Neural cell (in vitro differentiated cells): Measurements from ENCODE around the gene MRPL23. TPM values are rescaled to one million over a fixed set of nuclear protein-coding genes. Genes with fewer than 3 reads are reported as not detected.

Experiments
- H2AFZ ChIP-seq: fragments of 200-600, 300-800 bp; sonication (generic), shearing (Covaris generic); 2 replicates; pipeline ENCODE4 v1.6.0; 2014; ENCODE audit warnings: low read depth, mild to moderate bottlenecking, antibody characterized with exemption, low read length, moderate library complexity
- H3F3A ChIP-seq: fragments of 200-600 bp; shearing (Covaris generic); 2 replicates; pipeline ENCODE4 v1.6.1; 2016; ENCODE audit warnings: mild to moderate bottlenecking, moderate library complexity, mixed read lengths, antibody characterized with exemption, low read length; ENCODE audit not compliant: insufficient read depth, poor library complexity, severe bottlenecking
- H3K27ac ChIP-seq: fragments of 200-600, 300-800 bp; sonication (generic), shearing (Covaris generic); 2 replicates; pipeline ENCODE4 v1.5.1; 2014; ENCODE audit warnings: mild to moderate bottlenecking, low read length, moderate library complexity
- H3K27me3 ChIP-seq: fragments of 300-800, 200-600 bp; sonication (generic), shearing (Covaris generic); 2 replicates; pipeline ENCODE4 v1.6.0; 2014; ENCODE audit warnings: mild to moderate bottlenecking, low read depth, low read length, moderate library complexity; ENCODE audit not compliant: insufficient read depth
- H3K36me3 ChIP-seq: fragments of 300-800, 200-600 bp; sonication (generic), shearing (Covaris generic); 2 replicates; pipeline ENCODE4 v1.5.1; 2014; ENCODE audit warnings: mild to moderate bottlenecking, antibody characterized with exemption, low read length, moderate library complexity; ENCODE audit not compliant: insufficient read depth
- H3K4me2 ChIP-seq: fragments of 300-800, 200-600 bp; sonication (generic), shearing (Covaris generic); 2 replicates; pipeline ENCODE4 v1.6.0; 2014; ENCODE audit warnings: mild to moderate bottlenecking, low read length
- H3K4me3 ChIP-seq: fragments of 300-800, 200-600 bp; sonication (generic), shearing (Covaris generic); 2 replicates; pipeline ENCODE4 v1.5.1; 2014; ENCODE audit warnings: mild to moderate bottlenecking, low read length, moderate library complexity
- H3K79me2 ChIP-seq: fragments of 200-600 bp; shearing (Covaris generic); replicated peaks from 2 replicates; pipeline ENCODE4 v1.6.0; 2014; ENCODE audit warnings: mild to moderate bottlenecking, low read length, moderate library complexity; ENCODE audit not compliant: insufficient read depth
- H3K9ac ChIP-seq: fragments of 300-800, 200-600 bp; sonication (generic), shearing (Covaris generic); 2 replicates; pipeline ENCODE4 v1.6.1; 2016; ENCODE audit warnings: mild to moderate bottlenecking, low read length, mixed read lengths
- H3K9me2 ChIP-seq: fragments of 200-600 bp; shearing (Covaris generic); 2 replicates; pipeline ENCODE4 v1.6.1; 2016; ENCODE audit warnings: mild to moderate bottlenecking, low read length, mixed read lengths; ENCODE audit not compliant: insufficient read depth
- H3K9me3 ChIP-seq: fragments of 200-600, 300-800 bp; sonication (generic), shearing (Covaris generic); 2 replicates; pipeline ENCODE4 v1.6.1; 2016; ENCODE audit warnings: mild to moderate bottlenecking, mixed run types, low read length, moderate library complexity, mixed read lengths
- H4K20me1 ChIP-seq: fragments of 200-600 bp; shearing (Covaris generic); 2 replicates; pipeline ENCODE4 v1.6.1; 2016; ENCODE audit warnings: mild to moderate bottlenecking, mixed run types; ENCODE audit not compliant: insufficient read depth
- EP300 ChIP-seq: fragments of 450-650 bp; conservative IDR thresholded peaks from 2 replicates; pipeline ENCODE4 v1.6.1; 2014; ENCODE audit warnings: antibody characterized with exemption, mild to moderate bottlenecking, moderate library complexity; ENCODE audit not compliant: poor library complexity, severe bottlenecking
- EZH2 ChIP-seq: fragments of 200-600, 300-800 bp; shearing (Covaris generic), sonication (generic); IDR thresholded peaks from 2 replicates; pipeline ENCODE4 v1.6.1; 2014; ENCODE audit warnings: antibody characterized with exemption, low read length, borderline replicate concordance, mild to moderate bottlenecking; ENCODE audit not compliant: insufficient read depth, poor library complexity, severe bottlenecking
- MXI1 ChIP-seq: fragments of 450-650 bp; conservative IDR thresholded peaks from 2 replicates; pipeline ENCODE4 v1.6.1; 2014; ENCODE audit warnings: antibody characterized with exemption, mild to moderate bottlenecking; ENCODE audit not compliant: poor library complexity, severe bottlenecking
- POLR2AphosphoS5 ChIP-seq: IDR thresholded peaks from 2 replicates; pipeline ENCODE4 v1.6.1; 2012
- RAD21 ChIP-seq: fragments of 450-650 bp; conservative IDR thresholded peaks from 2 replicates; pipeline ENCODE4 v1.6.1; 2014; ENCODE audit warnings: antibody characterized with exemption, mild to moderate bottlenecking, moderate library complexity
- SMC3 ChIP-seq: fragments of 450-650 bp; conservative IDR thresholded peaks from 2 replicates; pipeline ENCODE4 v1.6.1; 2014; ENCODE audit warnings: antibody characterized with exemption, mild to moderate bottlenecking, moderate library complexity; ENCODE audit not compliant: poor library complexity
- TAF1 ChIP-seq: IDR thresholded peaks from 2 replicates; pipeline ENCODE4 v1.6.1; 2012; ENCODE audit warnings: low read depth
- polyA plus RNA-seq: library from polyadenylated mRNA; depleted of rRNA; stranded (reverse); fragments of >200 nt; gene quantifications from 2 replicates; pipeline ENCODE4 v1.2.3, GENCODE V29; 2014
- TF ChIP-seq, protein P1 (sequence below): fragments of 450-650 bp; IDR thresholded peaks from 2 replicates; pipeline ENCODE4 v1.5.1; 2014; ENCODE audit warnings: antibody characterized with exemption, mild to moderate bottlenecking, moderate library complexity; ENCODE audit not compliant: poor library complexity, severe bottlenecking
- TF ChIP-seq, protein P2 (sequence below): IDR thresholded peaks from 2 replicates; pipeline ENCODE4 v1.6.1; 2012; ENCODE audit warnings: borderline replicate concordance

Gene MRPL23
- polyA plus RNA-seq, 1 donor from 2014 or later: 154 TPM

DNA sequence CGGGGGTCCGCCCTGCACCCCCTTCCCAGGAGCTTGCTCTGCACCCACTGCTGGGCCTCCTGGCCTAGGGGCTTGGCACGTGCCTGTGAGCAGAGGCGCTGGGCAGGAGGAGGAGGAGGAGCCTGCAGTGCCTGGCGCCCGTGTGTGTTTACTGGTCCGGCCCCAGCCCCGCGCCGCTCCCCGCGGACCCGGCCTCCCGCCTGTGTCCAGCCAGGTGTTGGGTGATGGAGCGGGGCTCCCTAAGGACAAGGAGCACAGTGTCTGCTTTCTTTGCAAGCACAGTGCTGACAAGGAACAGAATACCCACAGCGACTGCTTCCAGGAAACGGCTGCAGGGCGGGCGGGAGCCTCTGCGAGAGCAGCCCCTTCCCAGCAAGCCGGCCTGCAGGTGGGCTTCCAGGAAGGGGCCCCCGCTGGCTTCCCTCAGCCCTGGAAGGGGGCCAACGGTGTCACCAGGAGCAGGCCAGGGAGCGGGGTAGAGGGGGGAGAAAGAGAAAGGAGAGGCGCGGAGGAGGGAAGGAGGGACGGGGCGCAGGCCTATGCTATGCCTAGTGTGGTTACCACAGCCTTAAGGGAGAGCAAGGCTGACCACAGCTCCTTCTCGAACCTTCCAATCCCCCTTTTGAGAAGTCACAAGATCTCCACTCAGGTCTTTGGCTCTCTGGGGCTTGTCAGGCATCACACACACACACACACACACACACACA, 43.9 kb downstream of the MRPL23 start:
- no peaks in the 10 kb centered on the region for H3K36me3 ChIP-seq
- H4K20me1 ChIP-seq: no peaks in the 10 kb centered on the region
- no peaks in the 10 kb centered on the region for H3F3A ChIP-seq
- H3K9me2 ChIP-seq: no peaks in the 10 kb centered on the region
- H3K9ac ChIP-seq: no peak overlapping the region
- no peaks in the 10 kb centered on the region for H3K79me2 ChIP-seq
- no peak overlapping the region for H3K27ac ChIP-seq
- TF ChIP-seq EZH2 (no peak), RAD21 (no peak), TAF1 (no peak), EP300 (no peak), POLR2AphosphoS5 (no peak), MXI1 (no peak), SMC3 (no peak)
- TF ChIP-seq, protein P1, sequence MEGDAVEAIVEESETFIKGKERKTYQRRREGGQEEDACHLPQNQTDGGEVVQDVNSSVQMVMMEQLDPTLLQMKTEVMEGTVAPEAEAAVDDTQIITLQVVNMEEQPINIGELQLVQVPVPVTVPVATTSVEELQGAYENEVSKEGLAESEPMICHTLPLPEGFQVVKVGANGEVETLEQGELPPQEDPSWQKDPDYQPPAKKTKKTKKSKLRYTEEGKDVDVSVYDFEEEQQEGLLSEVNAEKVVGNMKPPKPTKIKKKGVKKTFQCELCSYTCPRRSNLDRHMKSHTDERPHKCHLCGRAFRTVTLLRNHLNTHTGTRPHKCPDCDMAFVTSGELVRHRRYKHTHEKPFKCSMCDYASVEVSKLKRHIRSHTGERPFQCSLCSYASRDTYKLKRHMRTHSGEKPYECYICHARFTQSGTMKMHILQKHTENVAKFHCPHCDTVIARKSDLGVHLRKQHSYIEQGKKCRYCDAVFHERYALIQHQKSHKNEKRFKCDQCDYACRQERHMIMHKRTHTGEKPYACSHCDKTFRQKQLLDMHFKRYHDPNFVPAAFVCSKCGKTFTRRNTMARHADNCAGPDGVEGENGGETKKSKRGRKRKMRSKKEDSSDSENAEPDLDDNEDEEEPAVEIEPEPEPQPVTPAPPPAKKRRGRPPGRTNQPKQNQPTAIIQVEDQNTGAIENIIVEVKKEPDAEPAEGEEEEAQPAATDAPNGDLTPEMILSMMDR: no peak
- TF ChIP-seq, protein P2, sequence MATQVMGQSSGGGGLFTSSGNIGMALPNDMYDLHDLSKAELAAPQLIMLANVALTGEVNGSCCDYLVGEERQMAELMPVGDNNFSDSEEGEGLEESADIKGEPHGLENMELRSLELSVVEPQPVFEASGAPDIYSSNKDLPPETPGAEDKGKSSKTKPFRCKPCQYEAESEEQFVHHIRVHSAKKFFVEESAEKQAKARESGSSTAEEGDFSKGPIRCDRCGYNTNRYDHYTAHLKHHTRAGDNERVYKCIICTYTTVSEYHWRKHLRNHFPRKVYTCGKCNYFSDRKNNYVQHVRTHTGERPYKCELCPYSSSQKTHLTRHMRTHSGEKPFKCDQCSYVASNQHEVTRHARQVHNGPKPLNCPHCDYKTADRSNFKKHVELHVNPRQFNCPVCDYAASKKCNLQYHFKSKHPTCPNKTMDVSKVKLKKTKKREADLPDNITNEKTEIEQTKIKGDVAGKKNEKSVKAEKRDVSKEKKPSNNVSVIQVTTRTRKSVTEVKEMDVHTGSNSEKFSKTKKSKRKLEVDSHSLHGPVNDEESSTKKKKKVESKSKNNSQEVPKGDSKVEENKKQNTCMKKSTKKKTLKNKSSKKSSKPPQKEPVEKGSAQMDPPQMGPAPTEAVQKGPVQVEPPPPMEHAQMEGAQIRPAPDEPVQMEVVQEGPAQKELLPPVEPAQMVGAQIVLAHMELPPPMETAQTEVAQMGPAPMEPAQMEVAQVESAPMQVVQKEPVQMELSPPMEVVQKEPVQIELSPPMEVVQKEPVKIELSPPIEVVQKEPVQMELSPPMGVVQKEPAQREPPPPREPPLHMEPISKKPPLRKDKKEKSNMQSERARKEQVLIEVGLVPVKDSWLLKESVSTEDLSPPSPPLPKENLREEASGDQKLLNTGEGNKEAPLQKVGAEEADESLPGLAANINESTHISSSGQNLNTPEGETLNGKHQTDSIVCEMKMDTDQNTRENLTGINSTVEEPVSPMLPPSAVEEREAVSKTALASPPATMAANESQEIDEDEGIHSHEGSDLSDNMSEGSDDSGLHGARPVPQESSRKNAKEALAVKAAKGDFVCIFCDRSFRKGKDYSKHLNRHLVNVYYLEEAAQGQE: no peak
- no peaks in the 10 kb centered on the region for H3K9me3 ChIP-seq
- H3K27me3 ChIP-seq: no peaks in the 10 kb centered on the region
- no peak overlapping the region for H2AFZ ChIP-seq
- H3K4me2 ChIP-seq: no peak overlapping the region
- H3K4me3 ChIP-seq: no peak overlapping the region

DNA sequence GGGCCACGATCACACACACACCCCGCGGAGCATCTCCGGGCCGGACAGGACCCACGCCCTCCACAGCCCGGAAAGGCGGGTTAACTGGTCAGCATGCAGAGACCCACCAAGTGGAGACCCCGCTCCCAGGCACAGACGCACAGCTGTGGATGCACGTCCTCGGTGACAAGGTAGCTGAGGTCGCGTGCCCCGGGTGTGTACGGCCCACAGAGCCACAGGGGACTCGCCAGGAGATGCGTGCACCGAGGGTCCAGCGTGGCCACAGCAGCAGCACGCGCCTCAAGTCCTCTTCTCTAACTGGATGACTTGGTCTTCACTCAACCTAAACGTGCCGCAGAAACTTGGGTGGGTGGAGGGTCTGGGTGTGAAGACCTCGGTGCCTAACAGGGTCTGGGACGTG, 45.0 kb downstream of the MRPL23 start:
- Histone ChIP-seq H3K27ac (no peak overlapping the region), H3K4me3 (no peak overlapping the region), H3K79me2 (no peaks in the 10 kb centered on the region), H3K27me3 (no peaks in the 10 kb centered on the region), H3K9ac (no peak overlapping the region), H3K36me3 (no peaks in the 10 kb centered on the region), H3K4me2 (no peak overlapping the region), H3K9me2 (no peaks in the 10 kb centered on the region), H4K20me1 (no peaks in the 10 kb centered on the region), H3K9me3 (no peaks in the 10 kb centered on the region), H3F3A (no peaks in the 10 kb centered on the region), H2AFZ (no peak overlapping the region)
- no peak for TF ChIP-seq POLR2AphosphoS5
- no peak for TF ChIP-seq EP300
- TF ChIP-seq, protein P2: no peak
- no peak for TF ChIP-seq TAF1
- no peak for TF ChIP-seq MXI1
- TF ChIP-seq, protein P1: no peak
- TF ChIP-seq SMC3: no peak
- TF ChIP-seq EZH2: no peak
- TF ChIP-seq RAD21: no peak
